BLaER1 treated with 17β-estradiol and CSF1 and Interleukin-3, amounts not matched to agents 10 nM and 100 nM (cell line): Measurements from ENCODE around the gene KRABD2.
A peak's percentile ranks its signal among the peaks of the same experiment; 100 is the strongest.

Experiments used
- H3K27ac ChIP-seq, 11 experiments: shearing (Covaris generic); formaldehyde crosslinking; 2 replicates each; pipeline ENCODE4 v1.8.1; 2022
- H3K27me3 ChIP-seq, 11 experiments: shearing (Covaris generic); formaldehyde crosslinking; 2 replicates each; pipeline ENCODE4 v1.8.1; 2022
- H3K36me3 ChIP-seq, 11 experiments: shearing (Covaris generic); formaldehyde crosslinking; 2 replicates each; pipeline ENCODE4 v1.8.1; 2022
- H3K4me1 ChIP-seq, 10 experiments: shearing (Covaris generic); formaldehyde crosslinking; 2 replicates each; pipeline ENCODE4 v1.8.1; 2022
- H3K4me2 ChIP-seq, 11 experiments: shearing (Covaris generic); formaldehyde crosslinking; 2 replicates each; pipeline ENCODE4 v1.8.1; 2022
- H3K4me3 ChIP-seq, 10 experiments: shearing (Covaris generic); formaldehyde crosslinking; 2 replicates each; pipeline ENCODE4 v1.8.1; 2022
- H3K9ac ChIP-seq, 11 experiments: shearing (Covaris generic); formaldehyde crosslinking; 2 replicates each; pipeline ENCODE4 v1.8.1; 2022
- H3K9me3 ChIP-seq, 11 experiments: shearing (Covaris generic); formaldehyde crosslinking; replicated peaks in 1 of 11; 2 replicates each; pipeline ENCODE4 v1.8.1; 2022
- H4K20me1 ChIP-seq, 11 experiments: shearing (Covaris generic); formaldehyde crosslinking; 2 replicates each; pipeline ENCODE4 v1.8.1; 2022
- Cebpa-rat ChIP-seq, 11 experiments: shearing (Covaris generic); IDR thresholded peaks; 2 replicates each; pipeline ENCODE4 v1.8.1; 2022

The KRABD2 gene

DNA sequence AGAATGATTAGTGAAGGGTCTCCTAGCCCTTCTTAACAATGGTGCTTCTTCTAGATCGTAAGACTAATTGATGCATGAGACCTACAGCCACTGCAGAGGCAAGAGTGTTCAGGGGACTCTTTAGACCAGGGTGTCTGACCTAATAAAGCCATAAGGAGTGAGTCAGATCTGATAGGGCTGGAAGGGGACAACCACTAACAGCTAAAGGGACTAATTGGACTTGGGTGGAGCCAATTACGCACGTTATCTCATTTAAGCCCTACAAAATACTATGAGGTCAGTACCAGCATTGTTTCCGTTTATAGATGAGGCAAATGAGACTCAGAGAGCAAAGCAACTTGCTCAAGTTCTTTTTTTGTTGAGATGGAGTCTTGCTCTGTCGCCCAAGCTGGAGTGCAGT, 35.6 kb upstream of the KRABD2 start:
- H3K27ac ChIP-seq: no peak overlapping the region
- H3K4me2 ChIP-seq: 0 out of 22 replicates have a peak overlapping the region, but pooled peaks of 1 of the 11 experiments have one; percentile 0
- H3K4me3 ChIP-seq: no peak overlapping the region
- peaks cover 0 to 19% (median 8%) of the 10 kb centered on the region in 10 experiments; a peak in 11 of 20 replicates for H3K4me1 ChIP-seq
- no peaks in the 10 kb centered on the region for H4K20me1 ChIP-seq
- peaks cover 0 to 5% (median 0%) of the 10 kb centered on the region in 11 experiments; a peak in 1 of 22 replicates for H3K9me3 ChIP-seq
- H3K27me3 ChIP-seq: no peaks in the 10 kb centered on the region
- no peak for TF ChIP-seq Cebpa-rat (IDR thresholded peaks at IDR 0.05)
- no peak overlapping the region for H3K9ac ChIP-seq
- H3K36me3 ChIP-seq: no peaks in the 10 kb centered on the region

DNA sequence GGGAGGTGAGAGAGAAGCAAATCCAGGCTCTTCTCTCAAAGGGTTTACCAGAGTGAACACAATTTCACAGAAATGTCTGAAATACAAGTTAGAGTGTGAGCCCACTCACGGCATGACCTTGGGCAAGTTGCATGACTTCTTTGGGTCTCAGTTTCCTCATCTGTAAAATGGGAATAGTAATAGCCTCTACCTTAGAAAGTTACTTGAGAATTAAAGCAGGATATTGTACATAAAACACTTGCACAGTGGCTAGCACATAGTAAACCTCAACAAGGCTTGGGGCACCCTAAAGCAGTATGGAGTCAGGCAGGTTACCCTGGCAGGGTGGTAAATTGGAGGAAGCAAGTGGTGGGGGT, 34.4 kb upstream of the KRABD2 start:
- Histone ChIP-seq H3K4me2 (peak overlapping the region in 3 of 11 experiments; percentile 13 to 46 (median 30); a peak in 4 of 22 replicates), H3K27me3 (no peaks in the 10 kb centered on the region), H3K9ac (no peak overlapping the region), H3K4me3 (no peak overlapping the region), H4K20me1 (no peaks in the 10 kb centered on the region), H3K27ac (no peak overlapping the region), H3K9me3 (no peaks in the 10 kb centered on the region), H3K36me3 (no peaks in the 10 kb centered on the region), H3K4me1 (peaks cover 2 to 22% (median 10%) of the 10 kb centered on the region in 10 experiments; a peak in 17 of 20 replicates)
- TF ChIP-seq Cebpa-rat (IDR thresholded peaks at IDR 0.05): no peak

DNA sequence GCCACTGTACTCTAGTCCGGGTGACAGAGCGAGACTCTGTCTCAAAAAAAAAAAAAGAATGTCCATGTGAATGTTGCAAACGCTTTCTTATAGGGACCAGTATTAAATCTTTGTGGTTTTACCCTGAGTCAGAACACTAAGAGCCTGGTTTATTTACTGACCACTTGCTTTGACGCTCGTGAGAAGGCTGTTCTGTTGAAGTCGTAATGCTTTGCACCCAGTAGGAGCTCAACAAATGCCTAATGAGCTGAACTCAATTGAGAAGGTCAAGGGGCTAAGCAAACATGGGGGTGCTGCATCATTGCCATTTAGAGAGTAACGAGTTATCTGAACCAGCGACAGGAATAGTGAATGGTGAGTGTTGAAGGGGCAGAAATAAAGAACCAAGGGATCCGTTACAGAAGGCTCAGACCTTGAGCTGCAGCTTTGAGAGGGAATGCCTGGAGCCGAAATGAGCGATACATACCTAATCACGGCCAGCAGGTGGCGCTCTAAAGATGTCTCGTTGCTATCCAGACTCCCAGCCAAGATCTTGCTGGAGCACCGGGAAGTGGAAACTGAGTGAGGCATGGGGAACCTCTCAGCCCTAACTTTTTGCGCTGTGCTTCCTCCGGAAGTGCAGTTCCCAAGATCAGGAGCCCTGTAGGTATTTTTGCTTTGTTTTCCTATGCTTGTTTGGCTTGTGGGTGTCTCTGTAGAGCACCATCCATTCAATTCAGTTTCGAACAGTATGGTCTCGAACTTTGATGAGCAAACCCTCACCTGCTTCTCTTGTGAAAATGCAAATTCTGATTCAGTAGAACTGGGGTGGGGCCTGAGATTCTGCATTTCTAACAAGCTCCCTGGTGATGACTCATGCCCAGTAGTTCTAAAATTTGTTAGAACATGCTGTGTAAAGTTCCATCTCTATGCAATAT, 33.7 kb upstream of the KRABD2 start:
- no peaks in the 10 kb centered on the region for H3K36me3 ChIP-seq
- H3K4me2 ChIP-seq: peak overlapping the region in 4 of 11 experiments; percentile 13 to 46 (median 30); a peak in 5 of 22 replicates
- no peaks in the 10 kb centered on the region for H4K20me1 ChIP-seq
- no peak overlapping the region for H3K9ac ChIP-seq
- no peaks in the 10 kb centered on the region for H3K27me3 ChIP-seq
- no peak overlapping the region for H3K27ac ChIP-seq
- TF ChIP-seq Cebpa-rat (IDR thresholded peaks at IDR 0.05): no peak
- peaks cover 7 to 28% (median 14%) of the 10 kb centered on the region in 10 experiments; a peak in 17 of 20 replicates for H3K4me1 ChIP-seq
- no peaks in the 10 kb centered on the region for H3K9me3 ChIP-seq
- no peak overlapping the region for H3K4me3 ChIP-seq

DNA sequence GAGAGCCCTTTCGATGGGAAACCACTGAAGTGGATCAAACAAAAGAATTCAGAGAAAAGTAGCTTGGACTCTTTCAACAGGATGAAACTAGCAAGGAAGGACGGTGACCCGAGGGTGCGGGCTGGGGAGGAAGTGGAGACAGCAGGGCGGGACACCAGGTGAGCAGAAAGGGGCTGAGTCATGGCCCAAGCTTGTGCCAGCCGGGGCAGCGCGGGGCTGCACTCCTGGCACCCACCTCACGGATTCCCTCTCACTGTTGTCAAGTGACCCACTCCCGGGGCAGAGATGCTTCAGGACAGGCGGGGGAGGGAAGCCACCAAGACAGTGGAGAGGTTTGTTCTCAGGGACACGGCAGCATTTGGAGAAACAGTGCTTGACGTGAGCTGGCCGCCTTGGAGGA, 31.9 kb upstream of the KRABD2 start:
- H3K27me3 ChIP-seq: no peaks in the 10 kb centered on the region
- H3K36me3 ChIP-seq: no peaks in the 10 kb centered on the region
- H4K20me1 ChIP-seq: no peaks in the 10 kb centered on the region
- H3K4me3 ChIP-seq: no peak overlapping the region
- no peak for TF ChIP-seq Cebpa-rat (IDR thresholded peaks at IDR 0.05)
- no peak overlapping the region for H3K4me2 ChIP-seq
- H3K27ac ChIP-seq: no peak overlapping the region
- H3K9me3 ChIP-seq: no peaks in the 10 kb centered on the region
- H3K9ac ChIP-seq: no peak overlapping the region
- H3K4me1 ChIP-seq: peaks cover 7 to 26% (median 13%) of the 10 kb centered on the region in 10 experiments; a peak in 17 of 20 replicates

DNA sequence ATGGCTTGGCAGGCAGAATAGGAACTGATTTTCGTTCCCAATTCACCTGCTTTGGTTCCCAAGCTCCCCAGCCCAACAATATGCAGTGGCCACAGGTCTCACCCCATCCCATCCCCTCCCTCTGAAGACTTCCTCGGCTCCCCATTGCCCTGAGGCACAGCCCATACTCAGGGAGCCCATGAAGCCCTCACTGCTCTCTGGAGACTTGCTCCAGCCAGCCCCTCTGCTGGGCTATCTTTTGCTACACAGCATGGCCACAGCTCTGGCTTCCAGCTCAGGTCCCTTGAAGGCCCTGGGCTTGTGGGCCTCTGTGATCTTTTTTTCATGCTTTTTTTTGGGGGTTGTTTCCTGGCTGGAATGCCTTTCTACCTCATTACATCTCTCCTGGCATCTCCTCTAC, 29.7 kb upstream of the KRABD2 start:
- Histone ChIP-seq H3K4me3 (no peak overlapping the region), H3K4me2 (peak overlapping the region in 7 of 11 experiments; percentile 23 to 66 (median 52); a peak in 8 of 22 replicates), H3K9ac (no peak overlapping the region), H3K27ac (no peak overlapping the region), H3K9me3 (no peaks in the 10 kb centered on the region), H4K20me1 (no peaks in the 10 kb centered on the region), H3K27me3 (no peaks in the 10 kb centered on the region), H3K36me3 (no peaks in the 10 kb centered on the region), H3K4me1 (peaks cover 0 to 12% (median 9%) of the 10 kb centered on the region in 10 experiments; a peak in 15 of 20 replicates)
- no peak for TF ChIP-seq Cebpa-rat (IDR thresholded peaks at IDR 0.05)

DNA sequence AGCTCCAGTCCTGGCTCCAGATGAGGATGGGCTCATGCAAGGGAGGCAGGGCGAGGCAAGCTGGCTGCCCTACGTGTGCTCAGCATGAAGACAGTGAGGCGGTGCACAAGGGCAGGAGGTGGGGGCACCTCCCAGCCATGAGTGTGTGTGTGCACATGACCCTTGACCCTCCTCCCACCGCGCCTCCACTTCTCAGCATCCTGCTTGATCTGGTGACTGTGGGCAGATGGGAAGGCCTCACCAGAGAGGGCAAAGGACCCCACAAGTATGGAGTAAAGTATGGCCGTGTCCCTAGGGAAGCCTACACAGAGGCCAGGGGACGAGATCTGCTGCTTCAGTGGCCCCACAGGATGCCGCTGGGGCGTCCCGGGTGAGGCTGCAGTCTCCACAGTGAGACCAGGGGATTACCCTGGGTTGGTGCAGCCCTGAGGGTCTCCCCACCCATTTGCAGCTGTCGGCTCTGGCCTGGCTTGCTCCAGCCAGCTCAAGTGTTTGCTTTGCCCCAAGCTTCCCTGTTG, 29.1 kb upstream of the KRABD2 start:
- 0 out of 22 replicates have a peak overlapping the region, but pooled peaks of 1 of the 11 experiments have one; percentile 7 for H3K9ac ChIP-seq
- peak overlapping the region in 7 of 11 experiments; percentile 23 to 66 (median 52); a peak in 12 of 22 replicates for H3K4me2 ChIP-seq
- no peaks in the 10 kb centered on the region for H3K9me3 ChIP-seq
- H3K27me3 ChIP-seq: no peaks in the 10 kb centered on the region
- no peaks in the 10 kb centered on the region for H4K20me1 ChIP-seq
- no peak for TF ChIP-seq Cebpa-rat (IDR thresholded peaks at IDR 0.05)
- no peak overlapping the region for H3K4me3 ChIP-seq
- peaks cover 0 to 12% (median 8%) of the 10 kb centered on the region in 10 experiments; a peak in 15 of 20 replicates for H3K4me1 ChIP-seq
- H3K36me3 ChIP-seq: no peaks in the 10 kb centered on the region
- no peak overlapping the region for H3K27ac ChIP-seq

DNA sequence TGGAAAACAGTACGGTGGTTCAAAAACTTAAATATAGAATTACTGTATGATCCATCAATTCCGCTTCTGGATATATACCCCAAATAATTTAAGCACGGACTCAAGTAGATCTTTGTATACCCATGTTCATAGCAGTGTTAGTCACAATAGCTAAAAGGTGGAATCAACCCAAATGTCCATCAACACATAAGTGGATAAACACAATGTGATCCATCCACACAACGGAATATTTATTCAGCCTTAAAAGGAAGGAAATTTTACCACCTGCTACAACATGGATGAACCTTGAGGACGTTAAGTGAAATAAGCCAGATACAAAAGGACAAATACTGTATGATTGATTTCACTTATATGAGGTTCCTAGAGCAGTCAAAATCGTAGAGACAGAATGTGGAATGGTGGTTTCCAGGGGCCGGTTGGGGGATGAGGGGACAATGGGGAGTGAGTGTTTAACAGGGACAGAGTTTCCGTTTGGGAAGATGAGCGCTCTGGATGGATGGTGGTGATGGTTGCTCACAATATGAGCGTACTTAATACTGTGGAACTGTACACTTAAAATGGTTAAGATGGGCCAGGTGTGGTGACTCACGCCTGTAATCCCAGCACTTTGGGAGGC, 26.5 kb upstream of the KRABD2 start:
- TF ChIP-seq Cebpa-rat (IDR thresholded peaks at IDR 0.05): no peak
- Histone ChIP-seq H4K20me1 (no peaks in the 10 kb centered on the region), H3K4me3 (no peak overlapping the region), H3K9me3 (no peaks in the 10 kb centered on the region), H3K36me3 (no peaks in the 10 kb centered on the region), H3K27ac (no peak overlapping the region), H3K9ac (no peak overlapping the region), H3K4me2 (no peak overlapping the region), H3K27me3 (no peaks in the 10 kb centered on the region), H3K4me1 (peaks cover 0 to 12% (median 8%) of the 10 kb centered on the region in 10 experiments; a peak in 13 of 20 replicates)

DNA sequence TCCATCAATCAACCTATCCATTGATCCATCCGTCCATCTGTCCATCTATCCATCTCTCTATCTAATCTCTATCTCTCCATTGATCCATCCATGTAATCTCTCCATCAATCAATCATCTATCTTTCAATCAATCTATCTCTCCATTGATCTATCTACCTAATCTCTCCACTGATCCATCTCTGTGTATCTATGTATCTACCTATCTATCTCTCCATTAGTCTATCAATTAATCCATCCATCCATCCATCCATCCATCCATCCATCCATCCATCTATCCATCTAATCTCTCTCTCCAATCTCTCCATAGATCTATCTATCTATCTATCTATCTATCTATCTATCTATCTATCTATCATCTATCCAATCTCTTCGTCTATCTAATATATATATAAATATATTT, 24.6 kb upstream of the KRABD2 start:
- no peaks in the 10 kb centered on the region for H3K36me3 ChIP-seq
- no peak overlapping the region for H3K27ac ChIP-seq
- no peak for TF ChIP-seq Cebpa-rat (IDR thresholded peaks at IDR 0.05)
- H4K20me1 ChIP-seq: no peaks in the 10 kb centered on the region
- no peaks in the 10 kb centered on the region for H3K9me3 ChIP-seq
- H3K27me3 ChIP-seq: no peaks in the 10 kb centered on the region
- H3K4me2 ChIP-seq: no peak overlapping the region
- no peak overlapping the region for H3K4me3 ChIP-seq
- no peak overlapping the region for H3K9ac ChIP-seq
- peaks cover 0 to 10% (median 8%) of the 10 kb centered on the region in 10 experiments; a peak in 13 of 20 replicates for H3K4me1 ChIP-seq

DNA sequence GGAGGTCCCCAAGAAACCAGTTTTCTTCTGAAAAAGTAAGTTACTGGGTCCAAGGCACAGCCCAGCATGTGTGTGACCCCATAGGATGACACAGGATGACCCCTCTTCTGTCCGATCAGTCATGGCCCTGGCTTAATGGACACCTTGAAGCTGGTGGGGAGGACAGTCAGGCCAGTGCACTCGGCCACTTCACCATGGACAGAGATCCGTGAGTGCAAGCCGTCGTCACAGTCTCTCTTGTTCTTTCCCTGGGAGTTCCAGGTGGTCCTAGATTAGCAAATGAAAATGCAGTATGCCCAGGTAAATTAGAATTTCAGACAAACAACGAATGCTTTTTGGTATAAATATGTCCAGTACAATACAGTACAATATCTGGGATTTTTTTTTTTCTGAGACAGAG, 22.5 kb upstream of the KRABD2 start:
- Histone ChIP-seq H3K4me2 (no peak overlapping the region), H3K27me3 (no peaks in the 10 kb centered on the region), H3K36me3 (no peaks in the 10 kb centered on the region), H3K9me3 (no peaks in the 10 kb centered on the region), H3K4me3 (no peak overlapping the region), H3K4me1 (peaks cover 0 to 2% (median 1%) of the 10 kb centered on the region in 10 experiments; a peak in 14 of 20 replicates), H3K9ac (no peak overlapping the region), H4K20me1 (no peaks in the 10 kb centered on the region), H3K27ac (no peak overlapping the region)
- TF ChIP-seq Cebpa-rat (IDR thresholded peaks at IDR 0.05): no peak
